CD4-positive, alpha-beta T cell treated with Interleukin-6 for 4 hours (primary cell): ENCODE results near the gene VMP1.
"Not testable (repeated sequence)": the region's sequence is repeated elsewhere in the genome, so short reads cannot be mapped to it uniquely, and the experiment has no call there.

Experiments
- DNase-seq: peaks from one replicate; pipeline ENCODE4 v3.0.0-alpha.2; 2020; ENCODE audit warnings: mixed read lengths

Gene VMP1

DNA sequence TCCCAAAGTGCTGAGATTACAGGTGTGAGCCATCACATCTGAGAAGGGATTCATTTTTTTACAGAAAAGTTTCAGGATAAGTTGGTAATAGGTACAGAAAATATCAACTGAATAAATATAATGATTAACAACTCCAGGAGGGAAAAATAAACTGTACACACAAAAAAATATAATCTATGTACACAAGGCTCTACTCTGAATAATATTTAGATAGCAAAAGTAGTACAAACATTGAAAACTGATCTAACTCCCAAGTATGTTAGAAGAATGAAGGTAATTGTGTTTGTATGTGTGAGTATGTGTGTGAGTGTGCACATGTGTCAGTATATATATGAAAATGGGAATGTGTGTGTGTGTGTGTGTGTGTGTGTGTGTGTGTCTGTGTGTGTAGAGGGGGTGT, 164.9 kb downstream of the VMP1 start:
- no peak for DNase-seq

DNA sequence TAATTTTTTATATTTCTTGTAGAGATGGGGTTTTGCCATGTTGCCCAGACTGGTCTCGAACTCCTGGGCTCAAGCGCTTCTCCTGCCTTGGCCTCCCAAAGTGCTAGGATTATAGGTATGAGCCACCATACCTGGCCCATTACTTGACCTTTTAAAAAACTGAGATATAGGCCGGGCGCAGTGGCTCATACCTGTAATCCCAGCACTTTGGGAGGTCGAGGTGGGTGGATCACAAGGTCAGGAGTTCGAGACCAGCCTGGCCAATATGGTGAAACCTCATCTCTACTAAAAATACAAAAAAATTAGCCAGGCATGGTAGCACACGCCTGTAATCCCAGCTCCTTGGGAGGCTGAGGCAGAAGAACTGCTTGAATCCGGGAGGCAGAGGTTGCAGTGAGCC, 166.0 kb downstream of the VMP1 start:
- not testable (repeated sequence) for DNase-seq

DNA sequence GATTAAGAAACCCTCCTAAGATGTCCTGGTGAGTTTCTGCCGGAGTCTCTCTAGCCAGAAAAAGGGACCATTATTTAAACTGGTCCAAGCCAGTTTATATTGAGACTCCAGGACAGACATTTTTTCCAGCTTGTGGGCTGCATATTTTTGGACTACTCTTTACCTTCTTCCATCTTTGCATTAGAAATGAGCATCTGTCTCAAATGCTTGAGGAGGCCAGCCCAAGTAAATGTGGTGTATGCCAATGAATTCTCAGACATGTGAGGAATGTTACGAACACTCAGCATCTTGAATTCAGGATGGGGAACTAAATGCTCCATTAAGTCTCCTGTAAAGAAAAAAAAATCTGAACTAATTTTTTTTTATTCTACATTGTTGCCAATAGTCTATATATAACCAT, 166.9 kb downstream of the VMP1 start:
- DNase-seq: no peak

DNA sequence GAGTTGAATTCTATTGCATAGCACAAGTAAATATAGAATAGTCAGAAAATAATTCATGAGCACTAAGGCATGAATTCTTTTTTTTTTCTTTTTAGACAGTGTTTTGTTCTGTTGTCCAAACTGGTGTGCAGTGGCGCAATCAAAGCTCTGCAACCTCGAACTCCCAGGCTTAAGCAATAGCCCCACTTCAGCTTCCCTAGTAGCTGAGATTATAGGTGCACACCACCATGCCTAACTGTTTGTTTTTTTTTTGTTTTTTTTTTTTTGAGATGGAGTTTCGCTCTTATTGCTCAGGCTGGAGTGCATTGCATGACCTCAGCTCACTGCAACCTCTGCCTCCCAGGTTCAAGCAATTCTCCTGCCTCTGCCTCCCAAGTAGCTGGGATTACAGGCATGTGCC, 168.7 kb downstream of the VMP1 start:
- DNase-seq: no peak

DNA sequence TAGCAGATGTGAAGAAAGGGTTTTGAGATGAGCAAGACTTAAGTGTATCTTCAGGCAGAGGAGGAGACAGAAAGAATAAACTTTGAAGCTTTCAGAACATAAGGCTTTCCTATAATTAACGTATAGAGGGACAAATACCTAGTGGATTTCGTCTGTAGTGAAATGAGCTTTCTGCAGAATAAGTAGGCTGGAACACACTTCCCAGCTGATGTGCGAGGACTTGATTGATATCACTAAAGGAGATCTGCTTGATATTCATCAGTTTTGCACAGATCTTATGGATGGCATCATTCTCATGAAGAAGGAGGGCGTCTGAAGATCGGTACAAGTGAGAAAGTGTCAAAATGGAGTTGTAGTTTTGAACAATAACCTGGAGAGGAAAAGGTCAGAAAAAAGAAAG, 170.5 kb downstream of the VMP1 start:
- DNase-seq: no peak

DNA sequence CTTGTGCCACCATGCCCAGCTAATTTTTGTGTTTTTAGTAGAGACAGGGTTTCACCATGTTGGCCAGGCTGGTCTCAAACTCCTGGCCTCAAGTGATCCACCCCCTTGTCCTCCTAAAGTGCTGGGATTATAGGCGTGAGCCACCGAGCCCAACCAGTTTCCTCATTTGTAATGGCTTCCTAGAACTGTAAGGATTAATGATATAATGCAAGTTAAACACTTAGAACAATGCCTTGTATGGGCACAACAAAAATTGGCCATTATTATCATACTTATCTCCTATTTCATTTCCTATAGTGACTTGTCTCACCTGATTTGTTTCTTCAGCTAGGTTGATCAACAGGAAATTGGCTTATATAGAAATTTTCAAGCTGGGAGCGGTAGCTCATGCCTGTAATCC, 171.2 kb downstream of the VMP1 start:
- no peak for DNase-seq

DNA sequence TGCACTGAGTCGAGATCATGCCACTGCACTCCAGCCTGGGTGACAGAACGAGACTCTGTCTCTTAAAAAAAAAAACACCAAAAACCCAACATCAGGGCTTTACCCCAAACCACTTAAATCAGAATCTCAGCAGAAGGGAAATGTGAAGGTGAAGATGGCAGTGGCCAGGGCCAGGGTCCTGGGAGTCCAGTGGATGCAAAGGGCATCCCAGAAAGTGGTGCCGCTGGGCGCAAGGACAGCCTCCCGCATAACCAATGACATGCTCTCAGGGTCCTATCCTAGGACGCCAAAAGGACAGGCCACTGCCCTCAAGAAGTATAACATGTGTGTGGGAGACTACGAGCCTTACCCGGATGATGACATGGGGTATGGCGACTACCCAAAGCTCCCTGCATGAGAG, 177.4 kb downstream of the VMP1 start:
- no peak for DNase-seq

DNA sequence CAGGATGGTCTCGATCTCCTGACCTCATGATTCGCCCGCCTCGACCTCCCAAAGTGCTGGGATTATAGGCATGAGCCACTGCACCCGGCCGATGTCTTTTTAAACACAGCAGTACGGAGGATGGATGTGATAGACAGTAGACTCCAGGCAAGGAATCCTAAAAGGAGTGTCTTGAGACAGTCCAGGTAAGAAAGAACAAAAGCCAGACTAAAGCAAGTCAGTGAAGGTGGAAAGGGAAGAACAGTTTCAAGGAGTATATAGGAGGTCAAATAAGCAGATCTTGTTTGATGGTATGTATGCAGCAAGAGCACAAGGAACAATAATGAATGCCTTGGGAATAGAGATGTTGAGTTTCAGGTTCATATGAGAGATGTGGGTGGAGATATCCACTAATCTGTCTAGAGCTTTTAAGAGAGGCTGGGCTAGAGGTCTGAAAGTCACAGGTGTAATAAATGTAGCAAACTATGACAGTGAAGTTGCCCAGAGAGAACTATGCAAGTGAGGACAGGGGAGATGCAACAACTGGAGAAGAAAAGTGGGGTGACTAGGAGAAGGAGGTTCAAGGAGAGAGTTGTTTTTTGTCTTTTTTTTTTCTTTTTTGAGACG, 180.8 kb downstream of the VMP1 start:
- DNase-seq: no peak

DNA sequence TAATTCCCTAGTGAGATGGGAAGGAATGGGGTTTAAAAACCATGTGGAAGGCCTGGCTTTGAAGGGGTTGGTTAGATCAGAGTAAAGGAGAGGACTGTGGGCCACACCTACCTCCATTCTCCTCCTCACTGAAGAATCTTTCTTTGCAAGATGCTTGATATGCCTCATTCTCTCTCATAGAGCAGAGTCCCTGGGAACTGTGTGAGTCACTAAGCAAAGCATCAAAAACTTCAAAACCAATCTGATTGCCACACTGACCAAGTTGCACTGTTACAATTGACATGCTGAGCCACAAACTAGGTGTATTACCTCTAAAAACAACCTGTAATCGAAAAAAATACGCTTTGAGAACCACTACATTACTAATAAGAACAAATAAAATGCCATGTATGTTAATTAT, 183.3 kb downstream of the VMP1 start:
- no peak for DNase-seq
